Right lobe of liver (tissue), 6 donors: ENCODE results near the gene PAXX. TPM values are rescaled to one million over a fixed set of nuclear protein-coding genes. Genes with fewer than 3 reads are reported as not detected.

Experiments
- ATAC-seq, 4 donors: fragments of 200-7000 bp; cut with Tn5 transposase; one replicate each; pipeline ENCODE4 v1.9.1; 2020; ENCODE audit warnings: mild to moderate bottlenecking in 4 of 4, moderate library complexity in 4 of 4
- DNase-seq, 3 donors: peaks; one replicate each; pipeline ENCODE4 v3.0.0-alpha.2; 2020
- H3K27ac ChIP-seq, 3 donors: fragments of 200-600 bp; one replicate each; pipeline ENCODE4 v1.8.0; 2022
- H3K27me3 ChIP-seq, 2 donors: fragments of 200-600 bp; one replicate each; pipeline ENCODE4 v1.8.0; 2022
- H3K36me3 ChIP-seq, 4 donors: fragments of 200-600 bp; sonication (generic) in 1 of 4; one replicate each; pipeline versions ENCODE4 v1.5.1 to v1.8.0; 2017 to 2022; ENCODE audit warnings: control low read depth in 1 of 4
- H3K4me1 ChIP-seq, 4 donors: fragments of 200-600 bp; sonication (generic) in 1 of 4; one replicate each; pipeline versions ENCODE4 v1.5.1 to v1.8.0; 2017 to 2022; ENCODE audit warnings: control low read depth in 1 of 4
- H3K4me3 ChIP-seq, 3 donors: fragments of 200-600 bp; one replicate each; pipeline ENCODE4 v1.8.0; 2022
- H3K9me3 ChIP-seq, 4 donors: fragments of 200-600 bp; sonication (generic) in 1 of 4; one replicate each; pipeline versions ENCODE4 v1.5.1 to v1.8.0; 2017 to 2022; ENCODE audit warnings: control low read depth in 1 of 4
- CTCF ChIP-seq, 4 donors: fragments of 200-600 bp in 3 of 4; fragments of 450-650 bp in 1 of 4; IDR thresholded peaks; one replicate each; pipeline versions ENCODE4 v1.5.1 to v1.8.0; 2016 to 2022; ENCODE audit warnings: antibody characterized with exemption in 4 of 4, mild to moderate bottlenecking in 2 of 4
- POLR2A ChIP-seq: fragments of 450-650 bp; IDR thresholded peaks from one replicate; pipeline ENCODE4 v1.6.1; 2017; ENCODE audit warnings: antibody characterized with exemption, mild to moderate bottlenecking
- WGBS: methylation state at CpG from one replicate; pipeline ENCODE4 v1.1.6; 2018; ENCODE audit warnings: low coverage, low lambda C conversion rate; ENCODE audit not compliant: insufficient coverage; ENCODE audit errors: missing lambda C conversion rate; 5-methylcytosine and 5-hydroxymethylcytosine counted together
- intact Hi-C, 2 donors: fragments of 100-400 bp; cut with DNase I; formaldehyde crosslinking; loops; one replicate each; pipeline versions ENCODE4 v1.11.2 to v1.14.1; 2022
- total RNA-seq, 6 experiments: library from RNA; depleted of rRNA in 2 of 6; stranded (reverse); fragments of >200 nt in 2 of 6; fragmentation: NEBNext Ultra II Directional in 3 of 6; extraction: Animal tissue kit (Norgen Biotek cat#: 25700) in 3 of 6; gene quantifications; one replicate each; pipeline versions ENCODE4 v1.1.0 to v1.2.4, GENCODE V29; 2016 to 2023
- donor health status: DM: no; HTN: yes; CAD: no.
- donor health status: DM: no; HTN: no; CAD: no.
- donor health status: DM: no; HTN: no; CAD: no.
- donor health status: DM: no; HTN: yes; CAD: no.
- donor health status: DM: no; HTN: yes; CAD: no.

PAXX gene
- total RNA-seq, 6 experiments from 2014 or later = 13.8 to 34.5 (median 23.3) TPM

- ATAC-seq (peak; percentile 48 to 55 (median 54)), DNase-seq (peak; percentile 71 to 85 (median 79))
- TF ChIP-seq CTCF (IDR thresholded peaks at IDR 0.05) (no peak), POLR2A (no peak)
- Histone ChIP-seq H3K36me3 (peaks cover 0 to 2% (median 0%) of the 10 kb centered on the region in 4 donors), H3K27ac (peak overlapping the region in 2 of 3 donors; percentile 2 to 78), H3K4me3 (no peak overlapping the region), H3K9me3 (no peaks in the 10 kb centered on the region), H3K4me1 (peaks cover 0 to 49% (median 23%) of the 10 kb centered on the region in 4 donors), H3K27me3 (no peaks in the 10 kb centered on the region)
- 27% methylated on average over 5 of the region's 7 CpGs for WGBS
- intact Hi-C loops = no loop called here
These were observed 30.9 kb downstream of the PAXX start for GRCh38 chr9:137023157-137023556.

GRCh38 chr9:137023583-137023991, 31.4 kb downstream of the PAXX start:
- WGBS = 100% methylated on average over 1 of the region's 15 CpGs
- Histone ChIP-seq H3K36me3 (peaks cover 0 to 2% (median 0%) of the 10 kb centered on the region in 4 donors), H3K4me1 (peaks cover 0 to 52% (median 24%) of the 10 kb centered on the region in 4 donors), H3K9me3 (no peaks in the 10 kb centered on the region), H3K27me3 (no peaks in the 10 kb centered on the region), H3K27ac (peak overlapping the region in 2 of 3 donors; percentile 2 to 78), H3K4me3 (no peak overlapping the region)
- intact Hi-C loops = no loop called here
- ATAC-seq (no peak), DNase-seq (no peak)
- no peak for TF ChIP-seq CTCF (IDR thresholded peaks at IDR 0.05)
- no peak for TF ChIP-seq POLR2A

GRCh38 chr9:137025517-137025966, 33.3 kb downstream of the PAXX start:
- TF ChIP-seq POLR2A = no peak
- peak in 2 of 4 donors; percentile 18 to 27 for TF ChIP-seq CTCF (IDR thresholded peaks at IDR 0.05)
- ATAC-seq (peak; percentile 19 to 48 (median 44)), DNase-seq (peak; percentile 90 to 96 (median 95))
- Histone ChIP-seq H3K27me3 (no peaks in the 10 kb centered on the region), H3K9me3 (no peaks in the 10 kb centered on the region), H3K4me1 (peaks cover 0 to 61% (median 30%) of the 10 kb centered on the region in 4 donors), H3K36me3 (peaks cover 0 to 2% (median 0%) of the 10 kb centered on the region in 4 donors), H3K27ac (peak overlapping the region in 1 of 3 donors; percentile 37), H3K4me3 (no peak overlapping the region)
- WGBS = no CpG with 5 or more reads among the region's 21 CpGs
- intact Hi-C loops = no loop called here

GRCh38 chr9:137026384-137026783, 34.2 kb downstream of the PAXX start:
- H3K4me1 ChIP-seq = peaks cover 0 to 61% (median 30%) of the 10 kb centered on the region in 4 donors
- WGBS = 88% methylated on average over 1 of the region's 2 CpGs
- DNase-seq (no peak), ATAC-seq (no peak)
- H3K36me3 ChIP-seq = no peaks in the 10 kb centered on the region
- peak overlapping the region in 1 of 3 donors; percentile 73 for H3K27ac ChIP-seq
- no peaks in the 10 kb centered on the region for H3K9me3 ChIP-seq
- peak overlapping the region in 1 of 3 donors; percentile 56 for H3K4me3 ChIP-seq
- no peaks in the 10 kb centered on the region for H3K27me3 ChIP-seq
- no peak for TF ChIP-seq CTCF (IDR thresholded peaks at IDR 0.05)
- no peak for TF ChIP-seq POLR2A
- intact Hi-C loops = no loop called here
